ENCODE data around the gene COBL.
"Not testable (repeated sequence)": the region's sequence is repeated elsewhere in the genome, so short reads cannot be mapped to it uniquely, and the experiment has no call there.

COBL gene

GRCh38 chr7:51016546-51016945 is 300.1 kb downstream of the COBL start:
- DNase-seq = peak; percentile 13

GRCh38 chr7:51015581-51015980 is 301.0 kb downstream of the COBL start:
- DNase-seq = peak; percentile 24

- peak; percentile 28 for DNase-seq
Measured at GRCh38 chr7:51014811-51015210, 301.8 kb downstream of the COBL start.

GRCh38 chr7:51013861-51014511 is 302.6 kb downstream of the COBL start:
- DNase-seq = peak; percentile 46

- DNase-seq = peak; percentile 42
Measured at GRCh38 chr7:51013218-51013786, 303.3 kb downstream of the COBL start.

- DNase-seq = peak; percentile 37
Measured at GRCh38 chr7:51012569-51013217, 303.9 kb downstream of the COBL start.

GRCh38 chr7:51011710-51012350 is 304.8 kb downstream of the COBL start:
- peak; percentile 33 for DNase-seq

GRCh38 chr7:51010534-51010933 is 306.1 kb downstream of the COBL start:
- no peak for DNase-seq

- peak; percentile 37 for DNase-seq
Measured at GRCh38 chr7:51009716-51010496, 306.7 kb downstream of the COBL start.

- no peak for DNase-seq
Measured at GRCh38 chr7:51007551-51008505, 308.8 kb downstream of the COBL start.

GRCh38 chr7:51006483-51007235 is 309.9 kb downstream of the COBL start:
- peak; percentile 35 for DNase-seq

GRCh38 chr7:51005074-51005473 is 311.5 kb downstream of the COBL start:
- no peak for DNase-seq

- no peak for DNase-seq
Measured at GRCh38 chr7:51000956-51001355, 315.7 kb downstream of the COBL start.

GRCh38 chr7:50994753-50995319 is 321.8 kb downstream of the COBL start:
- no peak for DNase-seq

GRCh38 chr7:50990214-50990613 is 326.4 kb downstream of the COBL start:
- DNase-seq = not testable (repeated sequence)

GRCh38 chr7:50988988-50989387 is 327.6 kb downstream of the COBL start:
- DNase-seq = no peak

- DNase-seq = no peak
Measured at GRCh38 chr7:50988465-50988864, 328.1 kb downstream of the COBL start.

GRCh38 chr7:50985096-50985495 is 331.5 kb downstream of the COBL start:
- DNase-seq = no peak

- DNase-seq = no peak
Measured at GRCh38 chr7:50983850-50984249, 332.8 kb downstream of the COBL start.

GRCh38 chr7:50982626-50983025 is 334.0 kb downstream of the COBL start:
- no peak for DNase-seq

- no peak for DNase-seq
Measured at GRCh38 chr7:50981743-50982142, 334.9 kb downstream of the COBL start.

Measured in activated CD8-positive, alpha-beta memory T cell treated with anti-CD3 and anti-CD28 coated beads for 24 hours (primary cell).